Measurements from ENCODE around the gene SLC35A5. TPM values are rescaled to one million over a fixed set of nuclear protein-coding genes. Genes with fewer than 3 reads are reported as not detected.

SLC35A5 gene
- total and polyA plus RNA-seq, 7 donors = 7.1 to 15.4 (median 11.0) TPM

GRCh38 chr3:112568642-112569041 is 6.8 kb downstream of the SLC35A5 start:
- TF ChIP-seq CTCF (IDR thresholded peaks at IDR 0.05) = no peak

GRCh38 chr3:112569265-112569664 is 7.4 kb downstream of the SLC35A5 start:
- Histone ChIP-seq H3K27me3 (ENCODE audit: insufficient read depth in 3 of 3, low read length in 2 of 3) (no peaks in the 10 kb centered on the region), H3K4me3 (no peak overlapping the region), H3K36me3 (ENCODE audit: insufficient read depth in 1 of 2, low read depth in 1 of 2) (peaks cover 2 to 91% of the 10 kb centered on the region in 2 donors), H3K27ac (no peak overlapping the region), H3K4me1 (no peaks in the 10 kb centered on the region), H3K9me3 (no peaks in the 10 kb centered on the region)
- DNase-seq (no peak), ATAC-seq (no peak)
- no peak for TF ChIP-seq CTCF (IDR thresholded peaks at IDR 0.05)
- intact Hi-C loops (cut with DNase I) = loop anchor here in 1 of 2 donors (10.0 kb wide), 1 partner anchor 416 kb away; no protein-coding TSS in a partner anchor
- 13 to 19% (median 19%) methylated on average over 1 of the region's 1 CpG for WGBS, 3 donors

More at GRCh38 chr3:112568642-112569041, 6.8 kb downstream of the SLC35A5 start:
- Histone ChIP-seq H3K27ac (no peak overlapping the region), H3K4me3 (no peak overlapping the region), H3K9me3 (no peaks in the 10 kb centered on the region), H3K27me3 (ENCODE audit: insufficient read depth in 3 of 3, low read length in 2 of 3) (no peaks in the 10 kb centered on the region), H3K36me3 (ENCODE audit: insufficient read depth in 1 of 2, low read depth in 1 of 2) (peaks cover 2 to 91% of the 10 kb centered on the region in 2 donors), H3K4me1 (no peaks in the 10 kb centered on the region)
- intact Hi-C loops (cut with DNase I) = loop anchor here (1.0 to 10.0 kb wide), 2 partner anchors 16 to 416 kb away; no protein-coding TSS in a partner anchor
- ATAC-seq (peak in 1 of 4 donors; percentile 68), DNase-seq (no peak)
- WGBS, 3 donors = 82 to 88% (median 84%) methylated on average over 2 of the region's 2 CpGs

GRCh38 chr3:112572701-112573100 is 10.9 kb downstream of the SLC35A5 start:
- no peaks in the 10 kb centered on the region for H3K27me3 ChIP-seq (ENCODE audit: insufficient read depth in 3 of 3, low read length in 2 of 3)
- no peak overlapping the region for H3K27ac ChIP-seq
- intact Hi-C loops (cut with DNase I) = no loop called here
- H3K4me1 ChIP-seq = no peaks in the 10 kb centered on the region
- H3K36me3 ChIP-seq (ENCODE audit: insufficient read depth in 1 of 2, low read depth in 1 of 2) = peaks cover 2 to 89% of the 10 kb centered on the region in 2 donors
- DNase-seq = no peak
- TF ChIP-seq CTCF (IDR thresholded peaks at IDR 0.05) = no peak
- H3K9me3 ChIP-seq = no peaks in the 10 kb centered on the region
- ATAC-seq = no peak
- H3K4me3 ChIP-seq = no peak overlapping the region
- WGBS, 3 donors = 94 to 97% (median 96%) methylated on average over 1 of the region's 1 CpG

- no peak for TF ChIP-seq CTCF (IDR thresholded peaks at IDR 0.05)
- no peaks in the 10 kb centered on the region for H3K27me3 ChIP-seq (ENCODE audit: insufficient read depth in 3 of 3, low read length in 2 of 3)
- no peaks in the 10 kb centered on the region for H3K4me1 ChIP-seq
- intact Hi-C loops (cut with DNase I) = no loop called here
- ATAC-seq = no peak
- peaks cover 4 to 77% of the 10 kb centered on the region in 2 donors for H3K36me3 ChIP-seq (ENCODE audit: insufficient read depth in 1 of 2, low read depth in 1 of 2)
- DNase-seq = no peak
- H3K9me3 ChIP-seq = no peaks in the 10 kb centered on the region
- no peak overlapping the region for H3K27ac ChIP-seq
- no peak overlapping the region for H3K4me3 ChIP-seq
- WGBS, 3 donors = 90 to 95% (median 91%) methylated on average over 3 of the region's 3 CpGs
These were observed 17.4 kb downstream of the SLC35A5 start for GRCh38 chr3:112579232-112579631.

- no peak overlapping the region for H3K4me3 ChIP-seq
- no peak overlapping the region for H3K27ac ChIP-seq
- no peak for TF ChIP-seq CTCF (IDR thresholded peaks at IDR 0.05)
- DNase-seq = no peak
- 73 to 85% (median 84%) methylated on average over 3 of the region's 3 CpGs for WGBS, 3 donors
- H3K4me1 ChIP-seq = no peaks in the 10 kb centered on the region
- H3K9me3 ChIP-seq = no peaks in the 10 kb centered on the region
- no peaks in the 10 kb centered on the region for H3K27me3 ChIP-seq (ENCODE audit: insufficient read depth in 3 of 3, low read length in 2 of 3)
- intact Hi-C loops (cut with DNase I) = loop anchor here in 1 of 2 donors (5.0 kb wide), 1 partner anchor 398 kb away; the partner anchor contains the start of gene CD200R1
- peaks cover 5 to 77% of the 10 kb centered on the region in 2 donors for H3K36me3 ChIP-seq (ENCODE audit: insufficient read depth in 1 of 2, low read depth in 1 of 2)
- no peak for ATAC-seq
These were observed 17.9 kb downstream of the SLC35A5 start for GRCh38 chr3:112579697-112580096.

Measured in psoas muscle (tissue), 8 donors.